Measurements from ENCODE around the gene SGF29. TPM values are rescaled to one million over a fixed set of nuclear protein-coding genes. Genes with fewer than 3 reads are reported as not detected.
"Not testable (repeated sequence)": the region's sequence is repeated elsewhere in the genome, so short reads cannot be mapped to it uniquely, and the experiment has no call there.

Gene SGF29
- total RNA-seq, 1 experiment from 2014 or later: 23.5 TPM

DNA sequence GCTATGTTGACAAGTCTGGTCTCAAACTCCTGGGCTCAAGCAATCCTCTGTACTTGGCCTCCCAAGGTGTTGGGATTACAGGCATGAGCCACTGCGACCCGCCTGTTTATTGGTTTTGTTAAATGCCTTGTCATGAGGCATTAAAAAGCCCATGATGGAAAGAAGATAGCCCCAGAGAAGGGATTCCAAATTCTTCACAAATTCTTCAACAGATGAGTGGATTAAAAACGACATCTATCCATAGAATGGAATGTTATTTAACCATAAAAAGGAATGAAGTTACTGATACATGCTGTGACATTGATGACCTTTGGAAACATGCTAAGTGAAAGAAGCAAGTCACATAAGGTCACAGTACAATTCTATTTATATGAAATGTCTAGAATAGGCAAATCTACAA lies 4.7 kb downstream of the SGF29 start:
- POLR2A ChIA-PET: no interaction called here
- H3K4me1 Mint-ChIP-seq (ENCODE audit: insufficient read depth, unreplicated experiment): peaks cover 7% of the 10 kb centered on the region
- intact Hi-C loops (cut with micrococcal nuclease): no loop called here
- no peak overlapping the region for H3K4me3 Mint-ChIP-seq (ENCODE audit: unreplicated experiment)
- TF ChIP-seq, protein P1, sequence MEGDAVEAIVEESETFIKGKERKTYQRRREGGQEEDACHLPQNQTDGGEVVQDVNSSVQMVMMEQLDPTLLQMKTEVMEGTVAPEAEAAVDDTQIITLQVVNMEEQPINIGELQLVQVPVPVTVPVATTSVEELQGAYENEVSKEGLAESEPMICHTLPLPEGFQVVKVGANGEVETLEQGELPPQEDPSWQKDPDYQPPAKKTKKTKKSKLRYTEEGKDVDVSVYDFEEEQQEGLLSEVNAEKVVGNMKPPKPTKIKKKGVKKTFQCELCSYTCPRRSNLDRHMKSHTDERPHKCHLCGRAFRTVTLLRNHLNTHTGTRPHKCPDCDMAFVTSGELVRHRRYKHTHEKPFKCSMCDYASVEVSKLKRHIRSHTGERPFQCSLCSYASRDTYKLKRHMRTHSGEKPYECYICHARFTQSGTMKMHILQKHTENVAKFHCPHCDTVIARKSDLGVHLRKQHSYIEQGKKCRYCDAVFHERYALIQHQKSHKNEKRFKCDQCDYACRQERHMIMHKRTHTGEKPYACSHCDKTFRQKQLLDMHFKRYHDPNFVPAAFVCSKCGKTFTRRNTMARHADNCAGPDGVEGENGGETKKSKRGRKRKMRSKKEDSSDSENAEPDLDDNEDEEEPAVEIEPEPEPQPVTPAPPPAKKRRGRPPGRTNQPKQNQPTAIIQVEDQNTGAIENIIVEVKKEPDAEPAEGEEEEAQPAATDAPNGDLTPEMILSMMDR (IDR thresholded peaks at IDR 0.05; ENCODE audit: unreplicated experiment): no peak
- DNase-seq (ENCODE audit: unreplicated experiment): no peak
- CTCF ChIA-PET: no interaction called here
- H3K27me3 Mint-ChIP-seq (ENCODE audit: insufficient read depth, unreplicated experiment): no peaks in the 10 kb centered on the region
- no peaks in the 10 kb centered on the region for H3K9me3 Mint-ChIP-seq (ENCODE audit: unreplicated experiment)
- BruUV-seq (replicated peaks): no TSS peak
- no peak overlapping the region for H3K27ac Mint-ChIP-seq (ENCODE audit: low read depth, unreplicated experiment)
- peaks cover 9% of the 10 kb centered on the region for H3K36me3 Mint-ChIP-seq (ENCODE audit: insufficient read depth, unreplicated experiment)

DNA sequence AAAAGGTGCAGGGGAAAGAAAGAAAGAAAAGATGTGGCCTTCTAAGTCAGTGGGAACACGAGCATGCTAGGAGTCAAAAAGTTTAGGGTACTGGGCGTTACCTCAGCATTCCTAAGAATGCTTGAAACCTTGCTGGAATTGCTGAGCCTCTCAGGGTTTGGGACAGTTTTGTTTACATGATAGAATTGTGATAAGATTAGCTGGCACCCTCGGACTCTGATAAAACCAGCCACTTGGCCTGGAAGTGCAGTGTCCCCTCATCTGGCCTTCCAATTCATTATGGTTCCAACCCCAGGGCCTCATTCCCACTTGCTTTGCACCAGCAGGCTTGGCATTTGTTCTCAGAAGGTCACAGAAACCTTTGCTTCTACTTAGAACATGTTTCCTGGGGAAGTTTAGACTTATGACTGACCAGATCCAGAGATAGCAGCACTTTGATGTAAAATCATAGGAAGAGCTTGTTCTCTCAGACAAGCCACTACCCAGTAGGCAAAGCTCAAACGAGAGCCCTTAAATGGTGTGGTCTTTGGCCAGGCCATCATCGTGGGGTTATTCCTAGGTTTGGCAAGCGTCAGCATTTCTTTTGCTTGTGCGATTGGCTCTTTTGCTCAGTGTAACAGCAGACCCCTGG lies 8.0 kb downstream of the SGF29 start:
- CTCF ChIA-PET: no interaction called here
- H3K9me3 Mint-ChIP-seq (ENCODE audit: unreplicated experiment): peaks cover 7% of the 10 kb centered on the region
- H3K27ac Mint-ChIP-seq (ENCODE audit: low read depth, unreplicated experiment): no peak overlapping the region
- intact Hi-C loops (cut with micrococcal nuclease): no loop called here
- no peak for DNase-seq (ENCODE audit: unreplicated experiment)
- no peaks in the 10 kb centered on the region for H3K4me1 Mint-ChIP-seq (ENCODE audit: insufficient read depth, unreplicated experiment)
- POLR2A ChIA-PET: no interaction called here
- H3K4me3 Mint-ChIP-seq (ENCODE audit: unreplicated experiment): no peak overlapping the region
- no peaks in the 10 kb centered on the region for H3K27me3 Mint-ChIP-seq (ENCODE audit: insufficient read depth, unreplicated experiment)
- TF ChIP-seq, protein P1 (IDR thresholded peaks at IDR 0.05; ENCODE audit: unreplicated experiment): no peak
- no TSS peak for BruUV-seq (replicated peaks)
- peaks cover 15% of the 10 kb centered on the region for H3K36me3 Mint-ChIP-seq (ENCODE audit: insufficient read depth, unreplicated experiment)

DNA sequence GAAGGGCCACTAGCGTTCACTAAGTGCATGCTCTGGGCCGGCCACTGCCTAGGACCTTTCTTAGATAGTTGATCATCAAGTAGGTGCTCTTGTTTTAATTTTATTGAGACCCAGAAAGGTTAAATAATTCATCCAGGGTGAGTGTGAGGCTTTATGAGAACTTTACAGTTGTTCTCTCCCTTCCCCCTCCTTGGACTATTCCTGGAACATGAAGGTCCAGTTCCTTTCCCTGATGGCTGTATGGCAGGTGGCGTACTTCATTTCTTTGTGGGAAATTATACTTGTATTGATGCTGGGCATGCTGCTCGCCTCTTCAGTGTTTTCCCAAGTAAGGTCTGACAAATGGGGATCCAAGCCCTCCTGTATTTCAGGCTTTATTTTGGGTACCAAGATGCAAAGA lies 8.5 kb downstream of the SGF29 start:
- ChIA-PET POLR2A (no interaction called here), CTCF (no interaction called here)
- H3K27ac Mint-ChIP-seq (ENCODE audit: low read depth, unreplicated experiment): no peak overlapping the region
- H3K27me3 Mint-ChIP-seq (ENCODE audit: insufficient read depth, unreplicated experiment): no peaks in the 10 kb centered on the region
- no peak for DNase-seq (ENCODE audit: unreplicated experiment)
- peaks cover 15% of the 10 kb centered on the region for H3K36me3 Mint-ChIP-seq (ENCODE audit: insufficient read depth, unreplicated experiment)
- no TSS peak for BruUV-seq (replicated peaks)
- H3K4me1 Mint-ChIP-seq (ENCODE audit: insufficient read depth, unreplicated experiment): no peaks in the 10 kb centered on the region
- peaks cover 7% of the 10 kb centered on the region for H3K9me3 Mint-ChIP-seq (ENCODE audit: unreplicated experiment)
- TF ChIP-seq, protein P1 (IDR thresholded peaks at IDR 0.05; ENCODE audit: unreplicated experiment): no peak
- intact Hi-C loops (cut with micrococcal nuclease): no loop called here
- H3K4me3 Mint-ChIP-seq (ENCODE audit: unreplicated experiment): no peak overlapping the region

DNA sequence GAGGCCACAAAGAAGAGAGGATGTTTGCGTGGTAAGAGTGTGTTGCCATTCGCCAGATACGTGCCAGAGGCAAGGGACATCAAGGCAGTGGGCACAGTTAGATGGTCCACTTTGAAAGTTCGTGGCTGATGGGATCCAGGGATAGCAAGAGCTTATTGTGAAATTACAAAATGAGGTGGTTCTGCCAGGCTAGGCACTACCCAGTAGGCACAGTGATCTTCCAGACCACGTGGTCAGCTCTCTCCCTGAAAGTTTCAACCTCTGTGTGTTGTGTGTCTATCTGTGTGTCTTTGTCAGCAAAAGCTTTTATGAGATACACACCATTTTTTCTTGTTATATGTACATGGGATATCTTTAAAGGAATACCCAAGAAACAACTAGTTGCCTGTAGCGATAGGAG lies 9.5 kb downstream of the SGF29 start:
- no TSS peak for BruUV-seq (replicated peaks)
- POLR2A ChIA-PET: interaction anchor here (1.3 kb wide), 1 partner anchor 9 kb away, joined by 4 read pairs; no protein-coding TSS in a partner anchor
- Mint-ChIP-seq H3K4me3 (ENCODE audit: unreplicated experiment) (no peak overlapping the region), H3K4me1 (ENCODE audit: insufficient read depth, unreplicated experiment) (no peaks in the 10 kb centered on the region), H3K9me3 (ENCODE audit: unreplicated experiment) (peaks cover 7% of the 10 kb centered on the region), H3K27me3 (ENCODE audit: insufficient read depth, unreplicated experiment) (no peaks in the 10 kb centered on the region), H3K36me3 (ENCODE audit: insufficient read depth, unreplicated experiment) (peaks cover 11% of the 10 kb centered on the region), H3K27ac (ENCODE audit: low read depth, unreplicated experiment) (no peak overlapping the region)
- DNase-seq (ENCODE audit: unreplicated experiment): no peak
- intact Hi-C loops (cut with micrococcal nuclease): no loop called here
- CTCF ChIA-PET: interaction anchor here (1.3 kb wide), 1 partner anchor 8 kb away, joined by 4 read pairs; no protein-coding TSS in a partner anchor
- TF ChIP-seq, protein P1 (IDR thresholded peaks at IDR 0.05; ENCODE audit: unreplicated experiment): no peak

DNA sequence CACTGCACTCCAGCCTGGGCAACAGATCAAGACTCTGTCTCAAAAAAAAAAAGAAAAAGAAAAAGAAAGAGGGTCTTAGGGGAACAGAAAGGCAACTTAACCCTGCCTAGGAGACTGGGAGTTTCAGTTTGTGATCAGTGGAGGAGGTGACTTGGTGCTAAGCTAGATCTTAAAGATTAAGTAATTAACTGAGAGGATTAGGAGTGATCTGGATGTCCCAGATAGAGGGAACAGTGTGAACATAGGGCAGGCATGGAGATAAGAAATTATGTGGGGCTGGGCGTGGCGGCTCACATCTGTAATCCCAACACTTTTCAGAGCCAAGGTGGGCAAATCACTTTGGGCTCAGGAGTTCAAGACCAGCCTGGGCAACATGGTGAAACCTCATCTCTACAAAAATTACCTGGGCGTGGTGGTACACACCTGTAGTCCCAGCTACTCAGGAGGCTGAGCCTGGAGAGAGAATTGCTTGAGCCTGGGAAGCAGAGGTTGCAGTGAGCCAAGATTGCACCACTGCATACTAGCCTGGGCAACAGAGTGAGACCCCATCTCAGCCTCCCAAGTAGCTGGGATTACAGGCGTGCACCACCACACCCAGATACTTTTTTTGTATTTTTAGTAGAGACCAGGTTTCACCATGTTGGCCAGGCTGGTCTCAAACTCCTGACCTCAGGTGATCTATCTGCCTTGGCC lies 12.7 kb downstream of the SGF29 start:
- CTCF ChIA-PET: interaction anchor here (0.6 to 1.0 kb wide), 2 partner anchors 12 to 29 kb away, joined by 3 read pairs; no protein-coding TSS in a partner anchor
- intact Hi-C loops (cut with micrococcal nuclease); H3K27ac Mint-ChIP-seq (ENCODE audit: low read depth, unreplicated experiment); H3K9me3 Mint-ChIP-seq (ENCODE audit: unreplicated experiment); H3K27me3 Mint-ChIP-seq (ENCODE audit: insufficient read depth, unreplicated experiment); H3K4me3 Mint-ChIP-seq (ENCODE audit: unreplicated experiment); DNase-seq (ENCODE audit: unreplicated experiment); H3K4me1 Mint-ChIP-seq (ENCODE audit: insufficient read depth, unreplicated experiment); POLR2A ChIA-PET; BruUV-seq (replicated peaks); H3K36me3 Mint-ChIP-seq (ENCODE audit: insufficient read depth, unreplicated experiment): not testable (repeated sequence)

All from MCF 10A (cell line).